Tibial nerve (tissue), 4 donors: ENCODE measurements around the gene OR2C1. TPM values are rescaled to one million over a fixed set of nuclear protein-coding genes. Genes with fewer than 3 reads are reported as not detected.
A peak's percentile ranks its signal among the peaks of the same experiment; 100 is the strongest.

Experiments
- DNase-seq, 2 donors: peaks; one replicate each; pipeline ENCODE4 v3.0.0-alpha.2; 2019; ENCODE audit warnings: low spot score in 2 of 2
- H3K27ac ChIP-seq, 4 donors: fragments of 200-600 bp; sonication (generic) in 3 of 4; one replicate each; pipeline ENCODE4 v1.5.1; 2017 to 2019; ENCODE audit warnings: mild to moderate bottlenecking in 1 of 4
- H3K27me3 ChIP-seq, 2 donors: fragments of 200-600 bp; sonication (generic) in 1 of 2; one replicate each; pipeline versions ENCODE4 v1.5.1 to v1.6.0; 2017 to 2019
- H3K36me3 ChIP-seq, 3 donors: fragments of 200-600 bp; sonication (generic); one replicate each; pipeline ENCODE4 v1.5.1; 2018 to 2019
- H3K4me1 ChIP-seq, 4 donors: fragments of 200-600 bp; sonication (generic) in 3 of 4; one replicate each; pipeline ENCODE4 v1.5.1; 2017 to 2019
- H3K4me3 ChIP-seq, 4 donors: fragments of 200-600 bp; sonication (generic) in 3 of 4; one replicate each; pipeline ENCODE4 v1.5.1; 2017 to 2019; ENCODE audit warnings: mild to moderate bottlenecking in 1 of 4, moderate library complexity in 1 of 4
- H3K9me3 ChIP-seq, 4 donors: fragments of 200-600 bp; sonication (generic) in 3 of 4; one replicate each; pipeline ENCODE4 v1.5.1; 2017 to 2019
- CTCF ChIP-seq, 5 experiments: fragments of 200-600 bp in 3 of 5; fragments of 450-650 bp in 2 of 5; sonication (generic) in 3 of 5; IDR thresholded peaks; one replicate each; pipeline ENCODE4 v1.5.1; 2016 to 2019; ENCODE audit warnings: antibody characterized with exemption in 5 of 5, mild to moderate bottlenecking in 3 of 5, moderate library complexity in 2 of 5
- EP300 ChIP-seq, 2 donors: sonication (generic); formaldehyde crosslinking; IDR thresholded peaks; one replicate each; pipeline ENCODE4 v1.6.1; 2017; ENCODE audit warnings: antibody characterized with exemption in 2 of 2, mild to moderate bottlenecking in 1 of 2
- POLR2A ChIP-seq, 2 donors: fragments of 450-650 bp; IDR thresholded peaks; one replicate each; pipeline ENCODE4 v1.6.1; 2017; ENCODE audit warnings: antibody characterized with exemption in 2 of 2, mild to moderate bottlenecking in 2 of 2, moderate library complexity in 2 of 2
- WGBS, 2 donors: methylation state at CpG; one replicate each; pipeline ENCODE4 v1.1.5; 2018; 5-methylcytosine and 5-hydroxymethylcytosine counted together
- total RNA-seq, 4 donors: library from RNA; depleted of rRNA; stranded (reverse); fragments of >200 nt; gene quantifications; one replicate each; pipeline ENCODE4 v1.1.0, GENCODE V29; 2016

Gene OR2C1
- total RNA-seq, 4 donors from 2014 or later = 0.44 to 1.2 (median 0.59) TPM; not detected in 1

GRCh38 chr16:3401719-3402397, 46.2 kb downstream of the OR2C1 start:
- no peak for DNase-seq
- Histone ChIP-seq H3K27me3 (no peaks in the 10 kb centered on the region), H3K36me3 (peaks cover 9 to 60% (median 32%) of the 10 kb centered on the region in 3 donors), H3K9me3 (peaks cover 0 to 51% (median 7%) of the 10 kb centered on the region in 4 donors), H3K4me1 (peaks cover 0 to 40% (median 14%) of the 10 kb centered on the region in 4 donors), H3K4me3 (peak overlapping the region; percentile 93 to 99 (median 96)), H3K27ac (peak overlapping the region; percentile 33 to 92 (median 78))
- TF ChIP-seq CTCF (IDR thresholded peaks at IDR 0.05) = no peak
- no peak for TF ChIP-seq POLR2A (IDR thresholded peaks at IDR 0.05)
- no peak for TF ChIP-seq EP300 (IDR thresholded peaks at IDR 0.05)
- WGBS, 2 donors = 20 to 30% methylated on average over 17 of the region's 17 CpGs

Other genes with a start within 250 kb of the OR2C1 start
- 10 to 100 TPM; 19.4 to 29.2 (median 21.5) TPM for gene ZNF205, start 243.3 kb upstream of the OR2C1 start, total RNA-seq
- gene ZNF213, start 220.9 kb upstream of the OR2C1 start, total RNA-seq = 10 to 100 TPM in 1 of 4 donors, 1 to 10 TPM in 3; 7.7 to 17.1 (median 8.9) TPM
- gene OR1F1, start 167.7 kb upstream of the OR2C1 start, total RNA-seq = not detected
- gene ZNF200, start 120.7 kb upstream of the OR2C1 start, total RNA-seq = 10 to 100 TPM in 1 of 4 donors, 1 to 10 TPM in 3; 5.2 to 10.2 (median 9.1) TPM
- gene MEFV, start 99.3 kb upstream of the OR2C1 start, total RNA-seq = 1 to 10 TPM in 2 of 4 donors, under 1 TPM in 2; 0.39 to 8.1 (median 1.1) TPM
- gene ZNF263, start 72.4 kb upstream of the OR2C1 start, total RNA-seq = 10 to 100 TPM; 37.3 to 66.0 (median 55.5) TPM
- 1 to 10 TPM; 6.1 to 8.3 (median 6.6) TPM for gene TIGD7, start 50.5 kb upstream of the OR2C1 start, total RNA-seq
- 10 to 100 TPM; 24.0 to 28.2 (median 25.7) TPM for gene ZNF75A, start 50.4 kb upstream of the OR2C1 start, total RNA-seq
- gene ZSCAN32, start 45.1 kb downstream of the OR2C1 start, total RNA-seq = 10 to 100 TPM in 3 of 4 donors, 1 to 10 TPM in 1; 8.7 to 22.3 (median 14.0) TPM
- gene ZNF174, start 45.3 kb downstream of the OR2C1 start, total RNA-seq = 10 to 100 TPM; 12.0 to 16.7 (median 13.1) TPM
- 1 to 10 TPM; 2.2 to 3.1 (median 2.7) TPM for gene ZNF597, start 87.6 kb downstream of the OR2C1 start, total RNA-seq
- 10 to 100 TPM; 27.6 to 37.8 (median 28.0) TPM for gene NAA60, start 87.8 kb downstream of the OR2C1 start, total RNA-seq
- not detected for gene C16orf90, start 139.6 kb downstream of the OR2C1 start, total RNA-seq
- 10 to 100 TPM; 22.3 to 36.9 (median 29.7) TPM for gene CLUAP1, start 145.1 kb downstream of the OR2C1 start, total RNA-seq
- gene NLRC3, start 221.5 kb downstream of the OR2C1 start, total RNA-seq = under 1 TPM; 0.59 to 0.90 (median 0.75) TPM